GM18505 (cell line): ENCODE results near the gene IL20RA.
"Not testable (repeated sequence)": the region's sequence is repeated elsewhere in the genome, so short reads cannot be mapped to it uniquely, and the experiment has no call there.

Experiments
- ATAC-seq: cut with Tn5 transposase; IDR thresholded peaks from one replicate; pipeline ENCODE4 v1.9.1; 2021; ENCODE audit not compliant: unreplicated experiment
- POLR2A ChIP-seq: IDR thresholded peaks from 4 replicates; pipeline ENCODE4 v1.6.1; 2011; ENCODE audit warnings: borderline replicate concordance; ENCODE audit not compliant: insufficient read depth, insufficient read length; ENCODE audit errors: extremely low read depth

Gene IL20RA

GRCh38 chr6:137044366-137045221 lies at the start of gene IL20RA:
Gene IL20RA (minus strand): TSS chr6:137044965. CDS start chr6:137044728, 237 bp downstream.
- no peak for TF ChIP-seq POLR2A
- ATAC-seq: no peak

- no peak for TF ChIP-seq POLR2A
- no peak for ATAC-seq
Measured at GRCh38 chr6:137093183-137094069, 48.7 kb upstream of the IL20RA start.

- TF ChIP-seq POLR2A: no peak
- no peak for ATAC-seq
Measured at GRCh38 chr6:137092018-137092417, 47.3 kb upstream of the IL20RA start.

GRCh38 chr6:137089305-137089704 lies 44.5 kb upstream of the IL20RA start:
- no peak for ATAC-seq
- TF ChIP-seq POLR2A: no peak

GRCh38 chr6:137087902-137088301 lies 43.1 kb upstream of the IL20RA start:
- no peak for TF ChIP-seq POLR2A
- ATAC-seq: no peak

- no peak for TF ChIP-seq POLR2A
Measured at GRCh38 chr6:137086031-137086430, 41.3 kb upstream of the IL20RA start.

GRCh38 chr6:137084865-137085617 lies 40.3 kb upstream of the IL20RA start:
- ATAC-seq: no peak
- TF ChIP-seq POLR2A: no peak

More at GRCh38 chr6:137086031-137086430, 41.3 kb upstream of the IL20RA start:
- no peak for ATAC-seq

- TF ChIP-seq POLR2A: no peak
- no peak for ATAC-seq
Measured at GRCh38 chr6:137084090-137084489, 39.3 kb upstream of the IL20RA start.

GRCh38 chr6:137081997-137082396 lies 37.2 kb upstream of the IL20RA start:
- ATAC-seq: no peak
- TF ChIP-seq POLR2A: no peak

- ATAC-seq: no peak
- TF ChIP-seq POLR2A: no peak
Measured at GRCh38 chr6:137080711-137081110, 35.9 kb upstream of the IL20RA start.

- peak; percentile 76 for ATAC-seq
- TF ChIP-seq POLR2A: no peak
Measured at GRCh38 chr6:137076277-137077068, 31.7 kb upstream of the IL20RA start.

- ATAC-seq: not testable (repeated sequence)
Measured at GRCh38 chr6:137075790-137076189, 31.0 kb upstream of the IL20RA start.
